K562 (cell line): ENCODE measurements around the gene ARHGEF1. TPM values are rescaled to one million over a fixed set of nuclear protein-coding genes. Genes with fewer than 3 reads are reported as not detected.
A peak's percentile ranks its signal among the peaks of the same experiment; 100 is the strongest.

ENCODE experiments used
- ARID1B ChIP-seq: fragments of 450-650 bp; IDR thresholded peaks from 2 replicates; pipeline ENCODE4 v1.6.1; 2016; ENCODE audit warnings: antibody characterized with exemption, mild to moderate bottlenecking, inconsistent platforms
- CAMTA2 ChIP-seq: fragments of 250-450 bp; sonication (Bioruptor Pico); conservative IDR thresholded peaks from 2 replicates; pipeline ENCODE4 v1.5.1; 2022
- CXXC5 ChIP-seq: fragments of 250-450 bp; sonication (Bioruptor Pico); IDR thresholded peaks from 2 replicates; pipeline ENCODE4 v1.8.0; 2022; ENCODE audit warnings: inconsistent platforms, mild to moderate bottlenecking, moderate library complexity
- E2F6 ChIP-seq, 2 experiments: IDR thresholded peaks; 2 replicates each; pipeline ENCODE4 v1.6.1; 2011; ENCODE audit warnings: borderline replicate concordance in 1 of 2, control low read depth in 1 of 2, low read depth in 1 of 2, low read length in 1 of 2, mild to moderate bottlenecking in 1 of 2, mixed read lengths in 1 of 2, moderate library complexity in 1 of 2; ENCODE audit not compliant: insufficient read depth in 1 of 2, insufficient read length in 1 of 2, poor library complexity in 1 of 2, severe bottlenecking in 1 of 2; ENCODE audit errors: extremely low read depth in 1 of 2
- ELF1 ChIP-seq: fragments of 200-800 bp; sonication (Bioruptor generic); IDR thresholded peaks from 2 replicates; pipeline ENCODE4 v1.6.1; 2016; ENCODE audit warnings: missing genetic modification characterization, missing compliant biosample characterization
- HDAC2 ChIP-seq: fragments of 450-650 bp; IDR thresholded peaks from 2 replicates; pipeline ENCODE4 v1.6.1; 2016; ENCODE audit warnings: mild to moderate bottlenecking
- HMGXB4 ChIP-seq: sonication (generic); formaldehyde crosslinking; IDR thresholded peaks from 2 replicates; pipeline ENCODE4 v1.8.1; 2023; ENCODE audit warnings: mild to moderate bottlenecking, missing genetic modification reagents
- MLLT1 ChIP-seq, 2 experiments: fragments of 450-650 bp; IDR thresholded peaks; 2 replicates each; pipeline ENCODE4 v1.6.1; 2016
- NUFIP1 ChIP-seq: fragments of 450-650 bp; IDR thresholded peaks from 2 replicates; pipeline ENCODE4 v1.6.1; 2018; ENCODE audit not compliant: partially characterized antibody
- PHF20 ChIP-seq: fragments of 450-650 bp; IDR thresholded peaks from 2 replicates; pipeline ENCODE4 v1.6.1; 2018; ENCODE audit not compliant: partially characterized antibody
- SIN3A ChIP-seq, 2 experiments: fragments of 150-350 bp in 1 of 2; IDR thresholded peaks; 2 replicates each; pipeline ENCODE4 v1.6.1; 2011 to 2016; ENCODE audit warnings: borderline replicate concordance in 2 of 2, low read depth in 2 of 2, low read length in 2 of 2, mild to moderate bottlenecking in 2 of 2, moderate library complexity in 2 of 2; ENCODE audit not compliant: control insufficient read depth in 1 of 2
- THRB ChIP-seq: fragments of 450-650 bp; formaldehyde crosslinking; conservative IDR thresholded peaks from 2 replicates; pipeline ENCODE4 v1.4.0; 2022; ENCODE audit warnings: mild to moderate bottlenecking, missing genetic modification characterization
- ZFPM2 ChIP-seq: fragments of 250-450 bp; sonication (Bioruptor Pico); IDR thresholded peaks from 2 replicates; pipeline ENCODE4 v1.5.1; 2022; ENCODE audit warnings: mild to moderate bottlenecking
- ZNF408 ChIP-seq: fragments of 250-450 bp; sonication (Bioruptor Pico); IDR thresholded peaks from 2 replicates; pipeline ENCODE4 v1.4.0; 2020; ENCODE audit warnings: low read depth, mild to moderate bottlenecking, moderate library complexity
- ZNF512 ChIP-seq: IDR thresholded peaks from 2 replicates; pipeline ENCODE4 v1.6.1; 2016; ENCODE audit warnings: missing genetic modification characterization, missing compliant biosample characterization
- ZNF75A ChIP-seq: fragments of 450-650 bp; formaldehyde crosslinking; IDR thresholded peaks from 2 replicates; pipeline ENCODE4 v1.4.0; 2020; ENCODE audit warnings: mild to moderate bottlenecking
- polyA plus RNA-seq, 8 experiments: library from polyadenylated mRNA; depleted of rRNA in 4 of 8; stranded (reverse) in 5 of 8; unstranded in 3 of 8; fragments of >200 nt; fragmentation: Nextera tagmentation in 2 of 8; fragmentation: Illumina TruSeq in 1 of 8; extraction: Ambion mirVana in 2 of 8; extraction: Trizol in 1 of 8; gene quantifications; 2 replicates each; pipeline versions ENCODE4 v1.2.1 to v1.2.3, GENCODE V29; 2011 to 2014; ENCODE audit warnings: inconsistent platforms in 1 of 8, missing spikeins in 1 of 8
- total RNA-seq, 7 experiments: library from RNA; depleted of rRNA in 6 of 7; stranded (reverse); fragments of >200 nt in 6 of 7; fragmentation: Illumina TruSeq in 2 of 7; extraction: Trizol in 2 of 7; gene quantifications; 2 replicates each; pipeline versions ENCODE4 v1.2.1 to v1.2.3, GENCODE V29; 2011 to 2021; ENCODE audit warnings: low replicate concordance in 1 of 7

The ARHGEF1 gene
- total and polyA plus RNA-seq, 9 of the 15 experiments (the other 6 are each of a cell fraction or from before 2014, with no cell fraction given), result 1.9 to 149 (median 29.8) TPM

GRCh38 chr19:41859618-41860418, 23.2 kb upstream of the ARHGEF1 start, which contains the start of gene RPS19 (continued):
- TF ChIP-seq ZNF408 (CRISPR knock-in tag) (no peak), ZNF512 (tag) (no peak), ZFPM2 (no peak), ELF1 (peak; percentile 100), SIN3A (IDR thresholded peaks at IDR 0.05; ENCODE audit: borderline replicate concordance in 2 of 2, control insufficient read depth in 1 of 2, low read depth in 2 of 2, low read length in 2 of 2) (peak; percentile 91 to 92), E2F6 (IDR thresholded peaks at IDR 0.05; ENCODE audit: borderline replicate concordance in 1 of 2, extremely low read depth in 1 of 2, insufficient read depth in 1 of 2, insufficient read length in 1 of 2, low read depth in 1 of 2, low read length in 1 of 2, poor library complexity in 1 of 2, severe bottlenecking in 1 of 2) (peak; percentile 55 to 66), THRB (CRISPR knock-in tag) (peak; percentile 92), PHF20 (peak; percentile 95), CXXC5 (CRISPR knock-in tag) (peak; percentile 98), NUFIP1 (peak; percentile 44), HDAC2 (peak; percentile 98), ARID1B (peak; percentile 61; the same call in 1 of the 2 replicates), ZNF75A (no peak), MLLT1 (IDR thresholded peaks at IDR 0.05) (peak in 1 of 2 experiments; percentile 44; a peak in 1 of 4 replicates), HMGXB4 (CRISPR knock-in tag) (no peak), CAMTA2 (CRISPR knock-in tag) (peak; percentile 61; the same call in 1 of the 2 replicates)
